OCI-LY1 (cell line): Measurements from ENCODE around the gene GAS2L2.

Experiments used
- H2AFZ ChIP-seq: fragments of 200-600 bp; sonication (generic), shearing (Covaris generic); 2 replicates; pipeline ENCODE4 v1.6.0; 2014; ENCODE audit warnings: antibody characterized with exemption, mild to moderate bottlenecking, low read length
- H3F3A ChIP-seq: fragments of 200-600 bp; sonication (generic), shearing (Covaris generic); 2 replicates; pipeline ENCODE4 v1.6.0; 2014; ENCODE audit warnings: mild to moderate bottlenecking, antibody characterized with exemption, low read length, moderate library complexity; ENCODE audit not compliant: insufficient read depth
- H3K27ac ChIP-seq: fragments of 200-600 bp; sonication (generic); 2 replicates; pipeline ENCODE4 v1.5.1; 2014; ENCODE audit warnings: low read length, mixed run types, mild to moderate bottlenecking, low read depth; ENCODE audit not compliant: poor library complexity, severe bottlenecking
- H3K27me3 ChIP-seq: fragments of 200-600 bp; sonication (generic); 2 replicates; pipeline ENCODE4 v1.6.0; 2014; ENCODE audit warnings: antibody characterized with exemption, mild to moderate bottlenecking, low read length, moderate library complexity; ENCODE audit not compliant: insufficient read depth
- H3K36me3 ChIP-seq: fragments of 200-600 bp; sonication (generic); 2 replicates; pipeline ENCODE4 v1.6.1; 2014; ENCODE audit warnings: mild to moderate bottlenecking, antibody characterized with exemption, low read length, moderate library complexity, mixed read lengths; ENCODE audit not compliant: insufficient read depth
- H3K4me1 ChIP-seq: fragments of 200-600 bp; sonication (generic); 2 replicates; pipeline ENCODE4 v1.5.1; 2014; ENCODE audit warnings: mild to moderate bottlenecking, low read length, moderate library complexity; ENCODE audit not compliant: insufficient read depth, severe bottlenecking
- H3K4me2 ChIP-seq: fragments of 200-600 bp; sonication (generic), shearing (Covaris generic); 2 replicates; pipeline ENCODE4 v1.6.1; 2014; ENCODE audit warnings: low read length
- H3K4me3 ChIP-seq: fragments of 200-600 bp; sonication (generic); 2 replicates; pipeline ENCODE4 v1.5.1; 2014; ENCODE audit warnings: low read length, low read depth, mild to moderate bottlenecking, mixed read lengths; ENCODE audit not compliant: poor library complexity, severe bottlenecking
- H3K79me2 ChIP-seq: fragments of 200-600 bp; shearing (Covaris generic); 2 replicates; pipeline ENCODE4 v1.6.1; 2016; ENCODE audit warnings: mixed run types, low read length, mixed read lengths; ENCODE audit not compliant: insufficient read depth
- H3K9ac ChIP-seq: fragments of 200-600 bp; sonication (generic), shearing (Covaris generic); 2 replicates; pipeline ENCODE4 v1.6.1; 2014; ENCODE audit warnings: mild to moderate bottlenecking, low read length, mixed read lengths
- H3K9me2 ChIP-seq: fragments of 200-600 bp; sonication (generic), shearing (Covaris generic); 2 replicates; pipeline ENCODE4 v1.6.1; 2014; ENCODE audit warnings: low read depth, mild to moderate bottlenecking, low read length, mixed read lengths
- H3K9me3 ChIP-seq: fragments of 200-600 bp; shearing (Covaris generic); 2 replicates; pipeline ENCODE4 v1.6.1; 2014; ENCODE audit warnings: low read length, mixed read lengths
- H4K20me1 ChIP-seq: fragments of 200-600 bp; sonication (generic), shearing (Covaris generic); 2 replicates; pipeline ENCODE4 v1.6.0; 2016; ENCODE audit warnings: mild to moderate bottlenecking, low read length; ENCODE audit not compliant: insufficient read depth
- CTCF ChIP-seq: fragments of 200-600 bp; sonication (generic), shearing (Covaris generic); IDR thresholded peaks from 2 replicates; pipeline ENCODE4 v1.5.1; 2017; ENCODE audit warnings: mild to moderate bottlenecking, antibody characterized with exemption, low read length, moderate library complexity, mixed read lengths
- EZH2 ChIP-seq: fragments of 200-600 bp; sonication (generic), shearing (Covaris generic); IDR thresholded peaks from 2 replicates; pipeline ENCODE4 v1.8.0; 2017; ENCODE audit warnings: borderline replicate concordance, mixed run types, mild to moderate bottlenecking, antibody characterized with exemption, low read length, moderate library complexity, mixed read lengths

GAS2L2 gene

GRCh38 chr17:35725058-35725457 is 28.0 kb downstream of the GAS2L2 start:
- Histone ChIP-seq H3K79me2 (no peaks in the 10 kb centered on the region), H3K4me3 (no peak overlapping the region), H3F3A (no peaks in the 10 kb centered on the region), H3K9me2 (no peaks in the 10 kb centered on the region), H3K9me3 (no peaks in the 10 kb centered on the region), H3K27ac (no peak overlapping the region), H3K27me3 (no peaks in the 10 kb centered on the region), H4K20me1 (no peaks in the 10 kb centered on the region), H2AFZ (no peak overlapping the region), H3K4me1 (peaks cover 19% of the 10 kb centered on the region), H3K9ac (no peak overlapping the region), H3K36me3 (peaks cover 26% of the 10 kb centered on the region; the same call in 1 of the 2 replicates), H3K4me2 (no peak overlapping the region)
- TF ChIP-seq EZH2 (no peak), CTCF (no peak)

GRCh38 chr17:35723735-35724134 is 29.3 kb downstream of the GAS2L2 start:
- Histone ChIP-seq H3K9me2 (no peaks in the 10 kb centered on the region), H3K4me1 (peaks cover 19% of the 10 kb centered on the region), H3K27ac (no peak overlapping the region), H2AFZ (no peak overlapping the region), H3K36me3 (peaks cover 33% of the 10 kb centered on the region; the same call in 1 of the 2 replicates), H3K4me2 (no peak overlapping the region), H3K9ac (no peak overlapping the region), H3K9me3 (no peaks in the 10 kb centered on the region), H3K79me2 (no peaks in the 10 kb centered on the region), H3K4me3 (no peak overlapping the region), H3K27me3 (no peaks in the 10 kb centered on the region), H3F3A (no peaks in the 10 kb centered on the region), H4K20me1 (no peaks in the 10 kb centered on the region)
- TF ChIP-seq CTCF (no peak), EZH2 (no peak)

GRCh38 chr17:35717475-35717874 is 35.6 kb downstream of the GAS2L2 start:
- no peaks in the 10 kb centered on the region for H3K9me3 ChIP-seq
- H3K79me2 ChIP-seq = no peaks in the 10 kb centered on the region

More at GRCh38 chr17:35717475-35717874, 35.6 kb downstream of the GAS2L2 start:
- Histone ChIP-seq H3K9ac (no peak overlapping the region), H3K9me2 (no peaks in the 10 kb centered on the region), H4K20me1 (no peaks in the 10 kb centered on the region), H3F3A (no peaks in the 10 kb centered on the region), H3K36me3 (peaks cover 23% of the 10 kb centered on the region; the same call in 1 of the 2 replicates), H3K4me2 (no peak overlapping the region), H3K4me1 (peaks cover 6% of the 10 kb centered on the region), H3K4me3 (no peak overlapping the region), H2AFZ (no peak overlapping the region), H3K27me3 (no peaks in the 10 kb centered on the region), H3K27ac (no peak overlapping the region)
- TF ChIP-seq EZH2 (no peak), CTCF (no peak)
